COLO668 (cell line): ENCODE measurements around the gene CELSR2.
"Not testable (repeated sequence)": the region's sequence is repeated elsewhere in the genome, so short reads cannot be mapped to it uniquely, and the experiment has no call there.

Experiments used
- DNase-seq: peaks from one replicate; lab custom pipeline; 2025; ENCODE audit not compliant: unreplicated experiment; lab: John Stamatoyannopoulos, UW

CELSR2 gene, protein sequence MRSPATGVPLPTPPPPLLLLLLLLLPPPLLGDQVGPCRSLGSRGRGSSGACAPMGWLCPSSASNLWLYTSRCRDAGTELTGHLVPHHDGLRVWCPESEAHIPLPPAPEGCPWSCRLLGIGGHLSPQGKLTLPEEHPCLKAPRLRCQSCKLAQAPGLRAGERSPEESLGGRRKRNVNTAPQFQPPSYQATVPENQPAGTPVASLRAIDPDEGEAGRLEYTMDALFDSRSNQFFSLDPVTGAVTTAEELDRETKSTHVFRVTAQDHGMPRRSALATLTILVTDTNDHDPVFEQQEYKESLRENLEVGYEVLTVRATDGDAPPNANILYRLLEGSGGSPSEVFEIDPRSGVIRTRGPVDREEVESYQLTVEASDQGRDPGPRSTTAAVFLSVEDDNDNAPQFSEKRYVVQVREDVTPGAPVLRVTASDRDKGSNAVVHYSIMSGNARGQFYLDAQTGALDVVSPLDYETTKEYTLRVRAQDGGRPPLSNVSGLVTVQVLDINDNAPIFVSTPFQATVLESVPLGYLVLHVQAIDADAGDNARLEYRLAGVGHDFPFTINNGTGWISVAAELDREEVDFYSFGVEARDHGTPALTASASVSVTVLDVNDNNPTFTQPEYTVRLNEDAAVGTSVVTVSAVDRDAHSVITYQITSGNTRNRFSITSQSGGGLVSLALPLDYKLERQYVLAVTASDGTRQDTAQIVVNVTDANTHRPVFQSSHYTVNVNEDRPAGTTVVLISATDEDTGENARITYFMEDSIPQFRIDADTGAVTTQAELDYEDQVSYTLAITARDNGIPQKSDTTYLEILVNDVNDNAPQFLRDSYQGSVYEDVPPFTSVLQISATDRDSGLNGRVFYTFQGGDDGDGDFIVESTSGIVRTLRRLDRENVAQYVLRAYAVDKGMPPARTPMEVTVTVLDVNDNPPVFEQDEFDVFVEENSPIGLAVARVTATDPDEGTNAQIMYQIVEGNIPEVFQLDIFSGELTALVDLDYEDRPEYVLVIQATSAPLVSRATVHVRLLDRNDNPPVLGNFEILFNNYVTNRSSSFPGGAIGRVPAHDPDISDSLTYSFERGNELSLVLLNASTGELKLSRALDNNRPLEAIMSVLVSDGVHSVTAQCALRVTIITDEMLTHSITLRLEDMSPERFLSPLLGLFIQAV (N-terminal part only)

DNA sequence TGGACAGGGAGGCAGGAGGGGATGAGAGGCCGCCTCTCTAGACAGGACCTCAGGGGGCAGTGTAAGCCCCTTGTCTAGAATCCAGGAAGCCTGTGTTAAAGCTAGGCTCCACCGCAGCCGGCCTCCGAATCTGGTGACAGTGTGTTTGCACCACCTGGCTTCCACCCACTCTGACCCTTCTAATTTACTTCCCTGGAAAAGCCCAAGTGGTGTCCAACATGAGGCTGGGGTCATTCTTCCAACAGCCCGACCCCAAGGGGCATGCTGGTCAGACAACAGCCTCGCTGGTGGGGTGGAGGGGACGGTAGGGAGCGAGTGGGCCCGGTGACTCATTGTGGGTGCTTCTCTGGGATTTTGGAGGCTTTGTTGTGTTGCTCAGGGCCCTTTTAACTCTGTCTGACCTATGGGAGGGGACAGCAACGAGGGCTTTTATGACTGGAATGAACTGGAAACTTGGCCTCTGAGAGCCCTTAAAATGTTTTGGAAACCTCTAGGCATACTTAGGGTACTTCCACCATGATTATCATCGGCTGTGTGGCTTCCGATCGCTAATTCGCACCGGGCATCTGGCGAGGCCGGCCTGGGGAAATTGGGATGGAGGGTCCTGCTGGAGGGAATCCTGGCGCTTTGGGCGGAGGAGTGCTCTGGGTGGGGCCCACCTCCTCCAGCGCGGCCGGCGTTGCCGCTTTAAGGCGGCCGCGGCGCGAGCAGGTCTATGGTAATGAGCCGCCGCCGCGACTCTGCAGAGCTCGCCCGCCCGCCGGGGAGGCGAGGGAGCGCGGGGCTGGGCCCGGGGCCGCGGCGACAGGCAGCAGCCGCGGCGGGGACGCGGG is at the start of gene CELSR2:
TSS of gene CELSR2 (plus strand) at position 743 of the 833 bp plus-strand sequence. CDS start 541 bp downstream, outside the sequence.
- peak; percentile 95 for DNase-seq

DNA sequence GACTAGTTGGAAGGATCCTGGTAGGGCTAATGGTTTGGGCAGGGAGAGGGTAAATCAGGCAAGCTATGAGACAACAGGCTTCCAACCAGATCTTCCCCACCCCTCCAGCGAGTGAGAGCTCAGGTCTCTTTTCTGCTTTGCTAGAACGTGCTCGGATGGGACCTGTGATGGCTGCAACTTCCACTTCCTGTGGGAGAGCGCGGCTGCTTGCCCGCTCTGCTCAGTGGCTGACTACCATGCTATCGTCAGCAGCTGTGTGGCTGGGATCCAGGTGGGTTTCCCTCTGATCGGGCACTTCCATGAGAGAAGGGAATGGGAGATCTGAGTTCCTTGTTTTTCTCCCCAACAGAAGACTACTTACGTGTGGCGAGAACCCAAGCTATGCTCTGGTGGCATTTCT is 49.6 kb upstream of the CELSR2 start:
- no peak for DNase-seq

DNA sequence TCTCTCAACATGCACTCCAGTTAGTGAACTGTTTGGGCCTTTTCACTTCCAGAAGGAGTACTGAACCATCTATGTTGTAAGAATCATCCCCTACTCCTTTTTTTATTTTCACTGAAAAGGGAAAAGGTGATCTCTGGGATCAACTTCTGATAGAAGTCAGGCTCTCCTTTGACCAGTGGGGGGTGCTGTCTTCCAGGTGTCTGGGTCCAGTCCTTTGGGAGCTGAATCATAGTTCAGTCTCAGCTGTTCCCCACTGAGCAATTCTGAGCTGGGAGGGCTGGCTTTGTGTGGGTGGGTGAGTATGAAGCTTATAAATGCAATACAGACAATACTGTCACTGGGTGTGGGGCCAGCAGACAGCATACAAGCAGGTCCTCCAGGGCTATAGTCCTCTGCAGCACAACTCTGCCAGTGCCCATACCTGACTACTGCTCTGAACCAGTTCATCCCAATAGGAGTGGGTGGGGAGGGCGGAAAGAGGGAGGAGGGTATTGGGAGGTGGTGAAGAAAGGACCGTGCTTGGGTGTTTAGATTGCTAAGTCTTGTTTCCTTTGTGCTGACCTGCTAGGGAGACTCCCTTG is 48.1 kb upstream of the CELSR2 start:
- DNase-seq, result peak; percentile 39

DNA sequence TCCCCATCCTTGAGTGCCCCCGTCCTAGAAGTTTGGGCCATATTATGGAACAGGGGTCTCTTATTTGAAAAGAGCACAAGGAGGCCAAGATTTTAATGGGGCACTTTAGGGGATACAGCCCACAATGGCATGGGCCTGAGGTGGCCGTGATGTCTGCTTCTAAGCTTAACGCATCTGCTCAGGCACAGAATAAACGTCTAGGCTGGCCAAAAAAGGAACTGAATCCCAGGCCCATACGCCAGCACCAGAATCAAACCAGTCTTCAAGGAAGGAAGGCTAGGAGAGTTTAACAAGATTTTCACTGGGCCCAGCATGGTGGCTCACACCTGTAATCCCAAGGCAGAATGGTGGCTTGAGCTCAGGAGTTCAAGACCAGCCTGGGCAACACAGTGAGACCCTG is 44.9 kb upstream of the CELSR2 start:
- DNase-seq, result no peak

DNA sequence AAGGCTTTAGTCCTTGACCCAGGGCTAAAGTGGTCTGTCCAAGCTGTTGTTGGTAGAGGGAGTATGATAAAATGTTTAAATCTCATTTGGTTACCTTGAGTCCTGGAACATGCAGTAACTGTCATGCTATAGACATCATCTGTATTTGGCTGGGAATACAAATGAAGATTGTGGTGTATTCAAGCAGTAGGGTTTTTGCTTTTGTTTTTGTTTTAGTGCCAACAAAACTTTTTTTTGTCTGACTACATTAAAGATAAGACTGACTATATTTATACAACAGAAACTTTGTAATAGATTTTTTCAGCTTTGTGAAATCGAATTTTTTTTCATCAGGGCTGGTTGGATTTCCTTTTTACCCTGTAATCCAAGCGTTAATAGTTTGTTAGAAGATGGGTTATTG is 43.0 kb upstream of the CELSR2 start:
- DNase-seq, result no peak

DNA sequence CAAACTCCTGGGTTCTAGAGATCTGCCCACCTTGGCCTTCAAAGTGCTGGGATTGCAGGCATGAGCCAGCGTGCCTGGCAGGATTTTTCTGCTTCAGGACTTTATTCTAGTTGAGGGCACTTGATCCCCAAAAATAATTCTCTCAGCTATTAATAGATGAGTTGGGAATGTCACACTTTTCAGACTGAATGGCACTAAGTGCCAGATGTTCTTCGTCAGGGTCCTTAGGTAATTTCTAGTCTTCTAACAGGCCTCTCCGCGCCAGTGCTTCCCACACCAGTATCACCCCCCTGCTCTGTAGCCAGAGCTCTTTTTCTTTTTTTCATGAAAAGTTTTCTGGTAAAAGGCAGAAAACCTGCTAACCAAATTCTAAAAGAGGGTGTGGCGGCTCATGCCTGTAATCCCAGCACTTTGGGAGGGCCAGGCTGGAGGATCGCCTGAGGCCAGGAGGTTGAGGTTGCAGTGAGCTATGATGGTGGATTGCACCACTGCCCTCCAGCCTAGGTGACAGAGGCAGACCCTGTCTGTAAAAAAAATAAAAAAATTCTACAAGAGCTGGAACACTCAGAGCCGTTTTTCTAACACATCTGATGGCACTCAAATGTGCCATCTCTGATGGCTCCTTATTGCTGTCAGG is 41.8 kb upstream of the CELSR2 start:
- no peak for DNase-seq

DNA sequence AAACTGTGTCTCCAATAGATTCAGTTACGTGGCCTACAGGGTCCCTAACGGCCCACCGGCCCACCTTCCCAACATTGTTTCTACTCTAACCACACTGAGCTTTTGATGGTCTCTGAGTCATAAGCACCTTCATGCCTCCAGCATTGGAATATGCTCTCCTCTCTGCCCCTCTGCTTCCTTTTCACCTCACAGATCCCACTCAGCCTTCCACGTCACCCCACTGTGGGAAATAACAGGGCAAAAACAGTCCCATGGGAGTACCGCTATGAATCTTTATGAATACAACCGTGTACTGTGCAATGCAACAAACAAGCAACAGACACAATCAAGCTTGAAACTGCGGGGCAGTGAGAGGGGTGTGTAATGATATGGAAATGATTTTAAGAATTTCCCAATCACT is 40.9 kb upstream of the CELSR2 start:
- DNase-seq, result no peak

DNA sequence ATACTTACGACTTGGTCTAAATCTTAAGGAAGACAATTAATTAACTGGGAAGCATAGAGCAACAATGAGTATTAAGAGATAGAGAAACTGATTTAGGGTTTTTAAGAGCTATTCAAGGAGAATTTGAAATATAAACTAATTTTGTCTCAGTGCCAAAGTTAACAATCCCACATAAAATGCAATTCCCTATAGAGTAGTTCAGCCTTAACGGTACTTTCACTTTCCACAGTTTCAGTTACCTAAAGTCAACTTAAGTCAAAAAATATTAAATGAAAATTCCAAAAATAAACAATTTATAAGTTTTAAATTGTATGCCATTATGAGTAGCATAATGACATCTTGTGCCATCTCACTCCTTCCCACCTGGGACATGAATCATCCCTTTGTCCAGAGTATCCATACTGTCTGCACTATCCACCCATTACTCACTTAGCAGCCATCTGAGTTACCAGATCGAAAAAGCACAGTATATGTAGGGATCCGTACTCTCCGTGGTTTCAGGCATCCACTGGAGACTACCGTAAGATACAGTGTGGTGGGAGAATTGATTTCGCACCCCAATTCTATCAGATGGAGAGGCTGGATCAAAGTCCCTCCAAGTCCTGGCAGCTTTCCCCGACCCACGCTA is 40.4 kb upstream of the CELSR2 start:
- DNase-seq, result no peak

DNA sequence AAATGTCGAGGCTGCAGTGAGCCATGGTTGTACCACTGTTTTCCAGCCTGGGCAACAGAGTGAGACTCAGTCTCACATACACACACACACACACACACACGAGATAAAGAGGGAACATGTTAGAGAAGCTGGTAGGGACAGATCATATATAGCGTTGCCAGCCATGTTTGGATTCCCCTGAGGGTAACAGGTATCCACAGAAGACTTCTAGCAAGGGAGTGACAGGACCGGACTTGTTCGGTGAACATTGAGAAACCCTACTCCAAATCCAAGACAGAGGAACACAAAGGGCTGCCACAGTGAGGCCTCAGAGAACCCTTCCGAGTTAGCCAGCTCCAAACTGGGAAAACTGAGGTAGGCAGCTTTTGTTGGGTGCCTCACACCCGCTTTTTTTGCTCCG is 39.3 kb upstream of the CELSR2 start:
- DNase-seq, result no peak

DNA sequence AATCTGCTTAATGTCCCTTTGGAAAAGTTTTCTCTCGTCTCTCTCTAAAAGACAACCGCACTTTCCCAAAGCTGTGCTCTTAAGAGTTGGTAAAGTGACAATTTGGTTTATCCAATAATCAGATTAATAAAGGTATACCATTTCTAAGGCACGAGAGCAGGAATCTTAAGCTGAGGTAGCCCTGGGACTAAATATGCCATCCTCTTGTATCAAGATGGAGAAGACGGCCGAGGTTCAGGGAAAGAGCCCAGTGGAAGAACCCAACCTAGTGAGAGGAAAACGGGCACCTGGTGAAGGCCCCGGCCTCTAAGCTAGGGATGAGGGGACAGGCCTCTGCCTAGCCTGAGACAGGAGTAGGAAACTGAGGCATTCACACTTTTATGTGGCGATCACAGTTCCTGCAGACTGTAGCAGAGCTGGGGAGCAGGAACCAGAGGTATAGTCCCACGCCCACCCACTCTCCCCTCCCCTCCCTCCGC is 36.0 kb upstream of the CELSR2 start:
- no peak for DNase-seq

DNA sequence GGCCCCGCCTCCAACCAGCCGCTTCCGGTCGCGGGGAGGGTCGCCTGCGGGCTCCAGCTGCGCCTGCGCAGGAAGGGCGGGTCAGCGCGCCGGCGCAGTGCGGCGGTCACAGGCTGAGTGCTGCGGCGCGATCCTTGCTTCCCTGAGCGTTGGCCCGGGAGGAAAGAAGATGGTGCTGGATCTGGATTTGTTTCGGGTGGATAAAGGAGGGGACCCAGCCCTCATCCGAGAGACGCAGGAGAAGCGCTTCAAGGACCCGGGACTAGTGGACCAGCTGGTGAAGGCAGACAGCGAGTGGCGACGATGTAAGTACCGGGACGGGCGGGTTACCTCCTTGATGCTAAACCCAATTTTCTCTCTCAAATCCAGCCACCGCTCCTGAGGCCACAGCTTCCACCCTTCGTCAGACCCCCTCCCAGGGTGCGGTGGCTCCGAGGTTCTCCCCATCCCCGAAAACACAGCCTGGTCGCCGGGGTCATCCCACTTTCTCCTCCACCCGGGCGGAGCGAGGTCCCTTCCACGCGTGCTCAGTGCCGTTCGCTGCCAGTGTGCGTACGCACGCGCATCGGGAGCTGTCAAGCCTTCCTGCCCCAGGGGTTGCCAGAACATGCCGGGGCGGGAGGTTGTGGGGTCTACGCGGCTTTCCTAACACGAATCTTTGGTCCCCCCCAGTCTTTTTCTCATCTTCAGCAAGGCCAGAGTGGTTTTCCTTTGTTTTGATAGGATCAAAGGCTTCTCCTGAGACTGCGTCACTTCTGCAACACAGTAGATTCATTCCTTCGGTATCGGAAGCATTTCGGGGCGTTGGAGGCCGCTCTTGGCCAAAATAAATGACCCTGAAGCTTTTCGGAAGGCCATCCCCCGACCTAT is 35.3 kb upstream of the CELSR2 start, which contains the start of gene SARS1:
TSS of gene SARS1 (plus strand) at position 95 of the 870 bp plus-strand sequence. CDS start at position 170, 75 bp downstream.
- peak; percentile 97 for DNase-seq

DNA sequence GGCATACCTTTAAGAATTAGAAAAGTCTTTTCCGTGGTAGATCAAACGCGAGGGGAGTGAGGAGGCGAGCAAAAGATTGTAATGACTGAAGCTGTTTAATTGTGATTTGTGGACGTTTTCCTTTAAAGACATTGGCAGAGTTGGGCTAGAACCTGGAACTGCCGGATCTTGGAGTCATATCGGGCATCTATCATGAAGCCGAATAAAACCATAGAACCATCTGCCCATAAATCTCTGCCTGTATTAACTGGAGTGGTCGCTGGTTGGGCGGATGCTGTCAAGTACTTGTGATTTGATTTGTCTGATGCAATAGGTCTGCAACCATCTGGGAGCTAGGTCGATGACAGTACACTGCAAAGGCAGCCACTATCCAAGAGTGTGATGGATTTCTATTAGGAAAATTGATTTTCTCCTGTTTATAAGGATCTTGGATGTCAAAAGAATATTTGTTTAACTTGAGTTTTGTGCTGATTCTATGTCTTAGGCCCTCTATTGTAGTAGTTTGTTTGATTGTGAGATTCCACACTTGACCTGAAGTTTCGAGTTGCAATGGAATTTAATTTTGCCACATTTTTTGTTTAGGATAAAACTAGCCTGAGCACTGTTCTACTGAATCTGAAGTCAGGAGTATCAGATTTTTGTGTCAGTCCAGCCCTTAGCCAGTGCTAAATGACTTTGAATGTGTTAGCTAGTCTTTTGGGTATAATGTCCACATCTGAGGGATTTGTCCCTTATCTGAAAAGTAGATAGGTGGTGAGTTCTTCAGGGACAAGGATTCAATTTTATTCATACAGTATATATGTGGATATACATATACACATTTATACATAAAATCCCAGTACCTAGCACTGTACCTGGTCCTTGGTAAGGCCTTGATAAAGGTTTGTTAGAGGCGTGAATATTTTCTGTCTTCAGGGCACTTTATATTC is 34.4 kb upstream of the CELSR2 start:
- peak; percentile 63 for DNase-seq

DNA sequence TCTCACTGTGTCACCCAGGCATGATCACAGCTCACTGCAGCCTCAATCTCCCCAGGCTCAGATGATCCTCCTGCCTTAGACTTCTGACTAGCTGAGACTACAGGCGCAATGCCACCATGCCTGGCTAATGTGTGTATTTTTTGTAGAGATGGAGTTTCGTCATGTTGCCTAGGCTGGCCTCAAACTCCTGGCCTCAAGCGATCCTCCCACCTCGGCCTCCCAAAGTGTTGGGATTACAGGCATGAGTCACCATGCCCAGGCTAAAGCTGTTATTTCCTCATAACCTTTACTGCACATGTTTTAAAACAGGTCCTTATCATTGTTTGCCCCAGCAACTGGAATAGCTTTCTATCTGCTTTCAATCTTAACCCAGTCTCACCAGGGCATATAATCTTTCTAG is 32.7 kb upstream of the CELSR2 start:
- no peak for DNase-seq

DNA sequence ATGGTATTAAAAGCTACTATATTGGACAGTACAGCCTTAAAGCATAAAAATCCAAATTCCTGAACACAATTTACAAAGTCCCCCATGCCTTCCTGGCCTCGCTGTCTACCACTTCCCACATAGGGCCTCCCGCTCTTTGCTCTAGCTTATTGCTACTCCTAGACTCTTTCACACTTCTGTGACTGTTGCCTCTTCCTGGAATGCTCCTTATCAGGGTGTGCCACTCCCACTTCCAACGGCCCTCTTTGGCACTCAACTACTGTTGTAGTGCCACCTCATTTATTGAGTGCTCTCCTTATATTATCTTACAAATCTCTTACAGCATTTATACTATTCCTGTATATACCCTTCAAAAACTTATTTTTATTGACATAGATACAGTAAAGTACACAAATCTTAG is 30.8 kb upstream of the CELSR2 start:
- no peak for DNase-seq

DNA sequence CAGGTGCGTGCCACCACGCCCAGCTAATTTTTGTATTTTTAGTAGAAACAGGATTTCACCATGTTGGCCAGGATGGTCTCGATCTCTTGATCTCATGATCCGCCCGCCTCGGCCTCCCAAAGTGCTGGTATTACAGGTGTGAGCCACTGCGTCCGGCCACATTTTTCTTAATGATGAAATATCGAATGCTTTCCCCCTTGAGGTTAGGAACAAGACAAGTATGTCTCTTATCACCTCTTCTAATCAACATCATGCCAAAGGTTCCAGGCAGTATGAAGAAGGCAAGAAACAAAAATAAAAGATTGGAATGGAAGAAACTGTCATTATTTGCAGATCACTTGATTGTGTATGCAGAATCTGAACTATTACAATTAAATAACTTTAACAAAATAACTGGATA is 28.1 kb upstream of the CELSR2 start:
- not testable (repeated sequence) for DNase-seq

DNA sequence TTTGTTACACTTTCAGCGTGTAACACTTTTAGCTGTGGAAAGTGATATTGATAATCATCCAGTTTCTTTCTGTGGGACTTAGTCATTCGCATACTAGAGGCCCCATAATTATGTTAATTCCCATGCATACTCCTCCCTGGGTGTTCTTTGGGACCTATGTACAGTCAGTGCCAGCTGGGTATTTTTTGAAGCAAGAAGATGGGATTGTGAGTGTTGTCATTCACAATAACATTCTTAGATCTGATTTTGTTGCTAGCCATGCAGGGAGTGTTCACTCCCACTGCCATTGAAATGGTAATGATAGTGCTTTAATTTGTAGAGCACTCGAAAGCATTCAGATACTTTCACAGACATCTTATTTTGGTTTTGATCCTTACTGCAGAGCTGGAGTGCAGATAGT is 24.0 kb upstream of the CELSR2 start:
- DNase-seq, result no peak
